ENCODE measurements around the gene CYP39A1. TPM values are rescaled to one million over a fixed set of nuclear protein-coding genes. Genes with fewer than 3 reads are reported as not detected.

The CYP39A1 gene
- total and polyA plus RNA-seq, 10 of the 15 experiments (the other 5 are each of a cell fraction or from before 2014, with no cell fraction given): not detected

- TF ChIP-seq ZNF687 (IDR thresholded peaks at IDR 0.05) (no peak), LARP7 (IDR thresholded peaks at IDR 0.05) (0 out of 2 replicates have a peak, but pooled peaks have one; percentile 56), NR2C2 (IDR thresholded peaks at IDR 0.05; ENCODE audit: borderline replicate concordance, control insufficient read depth, insufficient read length, low read depth) (no peak), MEF2A (IDR thresholded peaks at IDR 0.05; ENCODE audit: insufficient read depth, low read depth, low read length) (no peak), NFYB (IDR thresholded peaks at IDR 0.05; ENCODE audit: insufficient read depth, low read depth, low read length) (peak; percentile 72; the same call in 1 of the 2 replicates), HDAC2 (IDR thresholded peaks at IDR 0.05) (no peak), SIX5 (IDR thresholded peaks at IDR 0.05; ENCODE audit: low read depth, low read length, severe bottlenecking) (peak; percentile 69), EZH2 (IDR thresholded peaks at IDR 0.05; ENCODE audit: borderline replicate concordance, control insufficient read depth, low read depth, low read length) (no peak), HDAC6 (IDR thresholded peaks at IDR 0.05; ENCODE audit: unreplicated experiment) (peak; percentile 93), POLR2AphosphoS5 (IDR thresholded peaks at IDR 0.05; ENCODE audit: low read length) (no peak), CHD1 (IDR thresholded peaks at IDR 0.05; ENCODE audit: low read depth, low read length) (no peak), E4F1 (IDR thresholded peaks at IDR 0.05; ENCODE audit: borderline replicate concordance, partially characterized antibody) (no peak), MYB (IDR thresholded peaks at IDR 0.05; ENCODE audit: borderline replicate concordance, low read depth, low read length) (no peak), SPI1 (IDR thresholded peaks at IDR 0.05; ENCODE audit: borderline replicate concordance, insufficient read depth, low read depth, low read length) (no peak), MAX (IDR thresholded peaks at IDR 0.05; ENCODE audit: low read depth, low read length) (no peak), POLR2A (IDR thresholded peaks at IDR 0.05; ENCODE audit: low read depth, low read length) (no peak), ZSCAN29 (IDR thresholded peaks at IDR 0.05) (no peak), RCOR1 (conservative IDR thresholded peaks at IDR 0.05; ENCODE audit: low read depth, low read length) (no peak), E2F8 (IDR thresholded peaks at IDR 0.05; ENCODE audit: low read depth, partially characterized antibody) (no peak)
These were observed at the start of gene CYP39A1, which contains the start of gene SLC25A27 (continued) for GRCh38 chr6:46652603-46653438.

Data from GM12878 (cell line).